Activated naive CD8-positive, alpha-beta T cell treated with anti-CD3 and anti-CD28 coated beads, Interleukin-2, amount 50 U/mL, for 24 hours (primary cell): ENCODE measurements around the gene CD320.
"Not testable (repeated sequence)": the region's sequence is repeated elsewhere in the genome, so short reads cannot be mapped to it uniquely, and the experiment has no call there.

ENCODE experiments used
- ATAC-seq: fragments of 150-1000 bp; cut with Tn5 transposase; one replicate; pipeline ENCODE4 v1.10.0; 2021
- DNase-seq: peaks from one replicate; pipeline ENCODE4 v3.0.0; 2021
- H3K27ac Mint-ChIP-seq: one replicate; pipeline ENCODE4 v1.8.0; 2021; ENCODE audit warnings: mild to moderate bottlenecking, mixed read lengths
- H3K27me3 Mint-ChIP-seq: one replicate; pipeline ENCODE4 v1.8.0; 2021; ENCODE audit warnings: mixed read lengths
- H3K36me3 Mint-ChIP-seq: one replicate; pipeline ENCODE4 v1.8.0; 2021; ENCODE audit warnings: low read depth, mixed read lengths
- H3K4me1 Mint-ChIP-seq: one replicate; pipeline ENCODE4 v1.8.0; 2021; ENCODE audit warnings: mixed read lengths
- H3K4me3 Mint-ChIP-seq: one replicate; pipeline ENCODE4 v1.8.0; 2021; ENCODE audit warnings: mild to moderate bottlenecking, moderate library complexity, mixed read lengths
- H3K9me3 Mint-ChIP-seq: one replicate; pipeline ENCODE4 v1.8.0; 2021; ENCODE audit warnings: mixed read lengths

Gene CD320

GRCh38 chr19:8306235-8307054 is 1.7 kb downstream of the CD320 start:
- no peak for ATAC-seq
- peak overlapping the region; percentile 96 for H3K27ac Mint-ChIP-seq

GRCh38 chr19:8305798-8306197 is 2.4 kb downstream of the CD320 start:
- H3K9me3 Mint-ChIP-seq, result no peaks in the 10 kb centered on the region
- peak; percentile 1 for DNase-seq
- peaks cover 26% of the 10 kb centered on the region for H3K36me3 Mint-ChIP-seq
- peak overlapping the region; percentile 96 for H3K27ac Mint-ChIP-seq
- no peaks in the 10 kb centered on the region for H3K27me3 Mint-ChIP-seq
- peaks cover 30% of the 10 kb centered on the region for H3K4me1 Mint-ChIP-seq
- ATAC-seq, result no peak
- H3K4me3 Mint-ChIP-seq, result no peak overlapping the region

More at GRCh38 chr19:8306235-8307054, 1.7 kb downstream of the CD320 start:
- Mint-ChIP-seq H3K9me3 (no peaks in the 10 kb centered on the region), H3K27me3 (no peaks in the 10 kb centered on the region), H3K36me3 (peaks cover 30% of the 10 kb centered on the region), H3K4me1 (peaks cover 30% of the 10 kb centered on the region), H3K4me3 (peak overlapping the region; percentile 97)
- peak; percentile 2 for DNase-seq

GRCh38 chr19:8304841-8305621 is 3.1 kb downstream of the CD320 start:
- DNase-seq (peak; percentile 54), ATAC-seq (no peak)
- Mint-ChIP-seq H3K4me3 (no peak overlapping the region), H3K9me3 (no peaks in the 10 kb centered on the region), H3K27me3 (no peaks in the 10 kb centered on the region), H3K27ac (no peak overlapping the region), H3K4me1 (peaks cover 30% of the 10 kb centered on the region), H3K36me3 (peaks cover 26% of the 10 kb centered on the region)

GRCh38 chr19:8302734-8303133 is 5.4 kb downstream of the CD320 start:
- ATAC-seq (no peak), DNase-seq (peak; percentile 1)
- Mint-ChIP-seq H3K4me1 (peaks cover 18% of the 10 kb centered on the region), H3K27me3 (no peaks in the 10 kb centered on the region), H3K4me3 (no peak overlapping the region), H3K9me3 (no peaks in the 10 kb centered on the region), H3K36me3 (peaks cover 17% of the 10 kb centered on the region), H3K27ac (no peak overlapping the region)

GRCh38 chr19:8302357-8302691 is 5.8 kb downstream of the CD320 start:
- DNase-seq (peak; percentile 1), ATAC-seq (no peak)
- peaks cover 15% of the 10 kb centered on the region for H3K4me1 Mint-ChIP-seq
- H3K27ac Mint-ChIP-seq, result no peak overlapping the region
- H3K4me3 Mint-ChIP-seq, result no peak overlapping the region
- H3K9me3 Mint-ChIP-seq, result no peaks in the 10 kb centered on the region
- no peaks in the 10 kb centered on the region for H3K27me3 Mint-ChIP-seq
- peaks cover 13% of the 10 kb centered on the region for H3K36me3 Mint-ChIP-seq

GRCh38 chr19:8291337-8291736 is 16.8 kb downstream of the CD320 start:
- DNase-seq, H3K9me3 Mint-ChIP-seq, H3K27me3 Mint-ChIP-seq, H3K4me1 Mint-ChIP-seq, H3K36me3 Mint-ChIP-seq, H3K27ac Mint-ChIP-seq, ATAC-seq, H3K4me3 Mint-ChIP-seq: not testable (repeated sequence)

GRCh38 chr19:8276508-8276907 is 31.6 kb downstream of the CD320 start:
- H3K4me1 Mint-ChIP-seq, H3K27me3 Mint-ChIP-seq, H3K36me3 Mint-ChIP-seq, H3K4me3 Mint-ChIP-seq, DNase-seq, H3K27ac Mint-ChIP-seq, H3K9me3 Mint-ChIP-seq: not testable (repeated sequence)
- ATAC-seq, result peak; percentile 53

GRCh38 chr19:8269724-8270123 is 38.4 kb downstream of the CD320 start:
- no peaks in the 10 kb centered on the region for H3K36me3 Mint-ChIP-seq
- no peaks in the 10 kb centered on the region for H3K27me3 Mint-ChIP-seq
- DNase-seq (no peak), ATAC-seq (no peak)
- peaks cover 21% of the 10 kb centered on the region for H3K4me1 Mint-ChIP-seq
- H3K4me3 Mint-ChIP-seq, result peak overlapping the region; percentile 79
- peak overlapping the region; percentile 84 for H3K27ac Mint-ChIP-seq
- no peaks in the 10 kb centered on the region for H3K9me3 Mint-ChIP-seq

GRCh38 chr19:8265872-8266271 is 42.3 kb downstream of the CD320 start:
- no peak overlapping the region for H3K27ac Mint-ChIP-seq
- no peak overlapping the region for H3K4me3 Mint-ChIP-seq
- no peaks in the 10 kb centered on the region for H3K27me3 Mint-ChIP-seq
- no peak for DNase-seq
- ATAC-seq, result no peak
- H3K4me1 Mint-ChIP-seq, result peaks cover 21% of the 10 kb centered on the region
- no peaks in the 10 kb centered on the region for H3K9me3 Mint-ChIP-seq
- H3K36me3 Mint-ChIP-seq, result no peaks in the 10 kb centered on the region

- H3K27me3 Mint-ChIP-seq, H3K4me3 Mint-ChIP-seq, H3K9me3 Mint-ChIP-seq, H3K36me3 Mint-ChIP-seq, ATAC-seq, DNase-seq, H3K27ac Mint-ChIP-seq: not testable (repeated sequence)
- peaks cover 16% of the 10 kb centered on the region for H3K4me1 Mint-ChIP-seq
Observed at GRCh38 chr19:8264248-8264647, 43.9 kb downstream of the CD320 start.

GRCh38 chr19:8262431-8262830 is 45.7 kb downstream of the CD320 start:
- Mint-ChIP-seq H3K36me3 (no peaks in the 10 kb centered on the region), H3K4me3 (no peak overlapping the region), H3K9me3 (no peaks in the 10 kb centered on the region), H3K27me3 (no peaks in the 10 kb centered on the region), H3K27ac (no peak overlapping the region), H3K4me1 (peaks cover 8% of the 10 kb centered on the region)
- DNase-seq (no peak), ATAC-seq (no peak)

GRCh38 chr19:8261881-8262280 is 46.3 kb downstream of the CD320 start:
- H3K36me3 Mint-ChIP-seq, result no peaks in the 10 kb centered on the region
- no peak for ATAC-seq
- no peak overlapping the region for H3K27ac Mint-ChIP-seq
- peaks cover 8% of the 10 kb centered on the region for H3K4me1 Mint-ChIP-seq
- H3K4me3 Mint-ChIP-seq, result no peak overlapping the region
- no peaks in the 10 kb centered on the region for H3K27me3 Mint-ChIP-seq
- H3K9me3 Mint-ChIP-seq, result no peaks in the 10 kb centered on the region
- DNase-seq, result no peak

- Mint-ChIP-seq H3K9me3 (no peaks in the 10 kb centered on the region), H3K4me3 (no peak overlapping the region)
- ATAC-seq, result no peak
Observed at GRCh38 chr19:8261347-8261746, 46.8 kb downstream of the CD320 start.

GRCh38 chr19:8259922-8260247 is 48.3 kb downstream of the CD320 start:
- no peak overlapping the region for H3K4me3 Mint-ChIP-seq
- H3K27ac Mint-ChIP-seq, result no peak overlapping the region
- ATAC-seq (no peak), DNase-seq (no peak)
- peaks cover 2% of the 10 kb centered on the region for H3K4me1 Mint-ChIP-seq
- H3K9me3 Mint-ChIP-seq, result no peaks in the 10 kb centered on the region
- H3K27me3 Mint-ChIP-seq, result no peaks in the 10 kb centered on the region
- H3K36me3 Mint-ChIP-seq, result peaks cover 3% of the 10 kb centered on the region

More at GRCh38 chr19:8261347-8261746, 46.8 kb downstream of the CD320 start:
- DNase-seq, result no peak
- Mint-ChIP-seq H3K27ac (no peak overlapping the region), H3K4me1 (peaks cover 8% of the 10 kb centered on the region), H3K36me3 (no peaks in the 10 kb centered on the region), H3K27me3 (no peaks in the 10 kb centered on the region)
